Stimulated activated memory B cell treated with anti-CD40 and anti-IgM and Interleukin-4, amounts not matched to agents 10 μg/mL and 1 μg/mL and 100 μg/mL, for 72 hours (primary cell): Measurements from ENCODE around the gene GALNT2.

Experiments used
- ATAC-seq: fragments of 150-1000 bp; cut with Tn5 transposase; 2 replicates; pipeline ENCODE4 v1.10.0; 2021
- H3K27ac Mint-ChIP-seq: one replicate; pipeline ENCODE4 v1.8.0; 2022; ENCODE audit warnings: mild to moderate bottlenecking, mixed read lengths
- H3K27me3 Mint-ChIP-seq: one replicate; pipeline ENCODE4 v1.8.0; 2022; ENCODE audit warnings: mixed read lengths
- H3K36me3 Mint-ChIP-seq: one replicate; pipeline ENCODE4 v1.8.0; 2022; ENCODE audit warnings: mixed read lengths
- H3K4me1 Mint-ChIP-seq: one replicate; pipeline ENCODE4 v1.8.0; 2022; ENCODE audit warnings: mixed read lengths
- H3K4me3 Mint-ChIP-seq: one replicate; pipeline ENCODE4 v1.8.0; 2022; ENCODE audit warnings: mild to moderate bottlenecking, moderate library complexity, mixed read lengths
- H3K9me3 Mint-ChIP-seq: one replicate; pipeline ENCODE4 v1.8.0; 2022; ENCODE audit warnings: mixed read lengths

The GALNT2 gene

DNA sequence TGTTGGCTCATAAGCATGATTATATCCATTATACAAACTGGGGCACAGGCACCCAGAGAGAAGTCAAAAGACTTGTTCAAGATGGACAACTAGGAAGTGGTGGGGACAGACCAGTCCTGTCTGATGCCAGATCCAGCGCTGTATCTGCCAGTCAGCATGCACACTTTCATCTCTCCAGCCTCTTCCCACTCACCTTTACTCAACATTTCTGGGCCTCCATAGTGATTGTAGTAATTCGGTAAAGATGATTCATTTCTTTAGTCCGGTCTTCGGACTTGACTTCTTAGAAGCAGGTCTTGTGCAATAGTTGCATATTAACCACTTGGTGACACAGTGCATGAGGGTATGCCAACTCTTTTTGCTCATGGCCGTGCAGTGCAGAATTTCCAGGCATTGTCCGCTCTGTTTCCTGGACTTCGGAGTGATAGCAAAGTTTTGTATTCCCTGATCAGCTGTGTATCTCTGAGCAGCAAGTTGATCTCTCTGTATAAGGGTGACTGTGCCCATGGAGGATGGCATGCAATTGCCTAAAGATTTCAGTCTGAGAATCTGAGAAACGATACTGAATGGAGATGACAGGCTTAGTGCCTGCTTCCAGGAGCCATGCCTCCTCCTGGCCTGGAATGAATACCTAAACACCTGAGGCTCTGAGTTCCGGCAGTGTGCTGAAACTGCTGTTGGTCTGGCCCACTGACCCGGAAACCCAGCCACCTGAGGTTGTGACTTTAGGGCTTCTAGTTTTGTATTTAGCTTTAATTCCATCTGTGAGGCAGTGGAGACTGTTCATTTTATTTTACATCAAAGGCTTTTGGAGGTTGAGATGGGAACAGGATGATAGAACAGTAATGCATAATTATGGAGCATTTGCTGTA lies 39.0 kb downstream of the GALNT2 start:
- Mint-ChIP-seq H3K4me1 (peaks cover 86% of the 10 kb centered on the region), H3K27ac (peak overlapping the region; percentile 65)

DNA sequence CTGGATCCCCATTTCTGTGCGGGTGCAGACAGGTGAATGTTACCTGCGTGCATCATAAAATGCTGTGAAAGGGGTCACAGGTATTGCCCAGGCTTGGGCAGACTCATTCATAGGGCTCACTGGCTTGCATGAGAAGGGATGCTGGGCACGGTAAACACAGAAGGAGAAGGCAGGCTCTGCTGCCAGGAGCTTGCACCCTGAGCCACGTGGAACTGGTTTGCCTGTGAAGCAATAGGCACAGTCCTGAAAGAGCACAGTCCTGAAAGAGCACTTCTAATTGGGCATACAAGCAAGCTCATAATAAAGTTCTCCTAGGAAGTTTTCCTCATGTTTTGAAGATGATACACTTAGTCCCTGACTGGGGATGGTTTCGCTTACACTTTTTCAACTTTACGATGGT lies 40.9 kb downstream of the GALNT2 start:
- ATAC-seq: no peak
- Mint-ChIP-seq H3K27me3 (no peaks in the 10 kb centered on the region), H3K9me3 (no peaks in the 10 kb centered on the region), H3K4me1 (peaks cover 90% of the 10 kb centered on the region), H3K27ac (peak overlapping the region; percentile 89), H3K4me3 (no peak overlapping the region), H3K36me3 (peaks cover 12% of the 10 kb centered on the region)

More for the DNA sequence above, 39.0 kb downstream of the GALNT2 start:
- H3K4me3 Mint-ChIP-seq: peak overlapping the region; percentile 9
- no peaks in the 10 kb centered on the region for H3K27me3 Mint-ChIP-seq
- peaks cover 10% of the 10 kb centered on the region for H3K36me3 Mint-ChIP-seq
- ATAC-seq: peak; percentile 35
- H3K9me3 Mint-ChIP-seq: no peaks in the 10 kb centered on the region

DNA sequence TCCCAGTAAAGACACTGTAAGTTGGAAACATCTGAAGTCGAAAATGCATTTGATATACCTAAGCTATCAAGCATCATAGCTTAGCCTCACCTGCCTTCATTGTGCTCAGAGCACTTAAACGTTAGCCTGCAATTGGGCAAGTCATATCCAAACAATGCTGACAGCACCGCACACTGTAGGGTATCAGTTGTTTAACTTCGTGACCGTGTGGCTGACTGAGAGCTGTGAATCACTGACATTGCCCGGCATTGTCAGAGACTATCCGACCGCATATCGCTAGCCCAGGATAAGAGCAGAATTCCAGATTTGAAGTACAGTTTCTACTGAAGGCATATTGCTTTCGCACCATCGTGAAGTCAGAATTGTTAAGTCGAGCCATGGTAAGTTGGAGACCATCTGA lies 41.5 kb downstream of the GALNT2 start:
- Mint-ChIP-seq H3K27ac (peak overlapping the region; percentile 89), H3K36me3 (peaks cover 19% of the 10 kb centered on the region), H3K4me3 (no peak overlapping the region), H3K4me1 (peaks cover 89% of the 10 kb centered on the region), H3K27me3 (no peaks in the 10 kb centered on the region), H3K9me3 (no peaks in the 10 kb centered on the region)
- ATAC-seq: no peak

DNA sequence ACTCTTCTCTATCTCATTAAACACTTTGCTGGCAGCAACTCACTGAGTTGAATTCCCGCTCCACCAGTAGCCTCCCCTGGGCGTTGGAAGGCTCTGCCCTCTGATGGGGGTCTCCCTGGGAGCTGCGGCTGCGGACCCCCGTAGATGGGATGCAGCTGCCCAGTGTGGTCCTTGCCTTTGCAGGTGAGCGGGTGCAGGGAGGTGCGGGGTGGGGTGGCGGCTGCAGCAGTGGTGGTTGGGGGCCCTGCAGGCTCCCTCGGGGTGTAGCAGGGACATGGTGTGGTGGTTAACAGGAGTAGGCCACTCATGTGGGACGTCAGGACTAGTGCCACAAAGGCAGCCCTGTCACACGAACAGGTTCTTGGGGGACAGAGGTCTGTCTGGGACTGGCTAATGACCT lies 42.0 kb downstream of the GALNT2 start:
- H3K9me3 Mint-ChIP-seq: no peaks in the 10 kb centered on the region
- H3K27me3 Mint-ChIP-seq: no peaks in the 10 kb centered on the region
- no peak for ATAC-seq
- H3K4me1 Mint-ChIP-seq: peaks cover 84% of the 10 kb centered on the region
- peaks cover 21% of the 10 kb centered on the region for H3K36me3 Mint-ChIP-seq
- H3K27ac Mint-ChIP-seq: peak overlapping the region; percentile 89
- no peak overlapping the region for H3K4me3 Mint-ChIP-seq

DNA sequence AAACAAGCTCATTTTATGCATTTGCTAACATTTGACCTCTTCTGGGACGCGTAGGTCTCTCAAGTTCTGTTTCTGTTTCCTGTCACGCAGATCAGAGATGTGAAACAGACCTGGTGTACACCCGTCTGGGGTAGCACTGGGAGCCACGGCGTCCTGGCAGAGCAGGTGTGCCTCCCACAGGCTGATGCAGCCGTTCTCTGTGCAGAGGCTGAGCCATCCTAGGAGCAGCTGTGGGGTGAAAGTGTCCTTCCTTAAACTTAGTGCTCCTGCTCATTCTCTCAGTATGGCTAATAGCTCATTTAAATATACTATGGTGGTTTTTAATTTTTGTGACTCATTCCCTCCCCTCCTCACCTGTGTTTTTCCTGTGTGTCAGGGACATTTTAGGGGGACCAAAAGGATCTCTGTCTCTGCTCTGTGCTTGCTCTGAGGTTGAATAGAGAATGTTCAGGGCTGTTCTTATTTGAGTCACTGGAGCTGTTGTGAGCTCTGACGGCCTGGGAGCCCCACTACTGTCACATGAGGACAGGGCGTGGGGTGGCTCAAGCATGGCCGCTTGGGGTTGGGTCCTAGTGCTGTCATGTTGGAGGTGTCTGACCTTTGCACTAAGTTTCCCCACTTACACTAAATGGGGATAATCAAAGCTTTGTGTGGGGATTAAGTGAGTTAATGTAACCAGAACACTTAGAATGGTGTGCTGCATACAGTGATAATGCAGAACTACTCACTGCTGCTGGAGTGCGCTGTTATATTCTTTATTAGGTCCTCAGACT lies 43.0 kb downstream of the GALNT2 start:
- peak; percentile 94 for ATAC-seq

DNA sequence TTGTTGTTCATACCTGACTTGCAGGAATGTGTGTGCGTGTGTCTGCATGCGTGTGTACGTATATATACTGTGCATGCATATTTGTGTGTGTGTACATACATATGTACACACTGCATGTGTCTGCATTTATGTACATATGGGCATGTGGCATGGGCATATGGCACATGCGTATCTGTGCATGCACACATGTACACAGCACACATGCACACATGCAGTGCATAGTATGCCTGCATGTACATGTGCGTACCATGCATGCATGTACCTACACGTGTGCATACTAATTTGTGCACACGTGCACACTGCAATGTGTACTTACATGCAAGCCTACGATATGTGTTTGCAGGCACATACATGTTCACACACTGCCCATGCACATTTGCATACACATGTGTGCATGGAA lies 43.9 kb downstream of the GALNT2 start:
- Mint-ChIP-seq H3K27ac (peak overlapping the region; percentile 89), H3K9me3 (no peaks in the 10 kb centered on the region), H3K4me3 (no peak overlapping the region), H3K4me1 (peaks cover 65% of the 10 kb centered on the region), H3K36me3 (peaks cover 34% of the 10 kb centered on the region), H3K27me3 (no peaks in the 10 kb centered on the region)
- no peak for ATAC-seq

More for the DNA sequence above, 43.0 kb downstream of the GALNT2 start:
- H3K36me3 Mint-ChIP-seq: peaks cover 29% of the 10 kb centered on the region
- H3K27ac Mint-ChIP-seq: peak overlapping the region; percentile 89
- no peaks in the 10 kb centered on the region for H3K27me3 Mint-ChIP-seq
- H3K9me3 Mint-ChIP-seq: no peaks in the 10 kb centered on the region
- H3K4me1 Mint-ChIP-seq: peaks cover 74% of the 10 kb centered on the region
- H3K4me3 Mint-ChIP-seq: peak overlapping the region; percentile 39

DNA sequence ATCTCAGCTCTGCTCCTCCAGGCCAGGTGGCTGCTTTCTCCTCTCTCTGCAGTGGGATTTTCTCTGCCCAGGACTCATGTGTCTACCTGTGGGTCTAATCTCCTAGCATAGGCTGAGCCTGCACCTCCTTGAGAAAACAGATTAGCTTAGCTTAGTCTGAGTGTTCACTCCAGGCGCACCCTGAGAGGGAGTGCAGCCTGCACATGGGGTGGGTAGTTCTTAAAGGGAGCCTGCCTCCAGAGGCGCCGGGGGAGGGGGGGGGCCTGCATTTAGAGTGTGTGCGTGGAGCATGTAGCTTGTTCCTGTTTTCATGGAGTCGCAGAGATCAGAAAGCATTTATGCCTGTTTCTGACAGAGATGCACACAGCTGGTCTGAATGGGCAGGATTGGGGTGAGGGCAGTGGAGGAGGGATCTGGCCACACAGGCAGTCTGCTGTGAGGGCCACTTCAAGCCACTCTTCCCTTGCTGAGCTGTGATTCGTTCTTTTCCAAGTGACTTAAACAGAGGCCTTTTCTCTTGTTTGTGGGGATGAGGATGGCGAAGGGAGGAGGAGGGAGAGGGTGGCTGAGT lies 45.2 kb downstream of the GALNT2 start:
- H3K27me3 Mint-ChIP-seq: no peaks in the 10 kb centered on the region
- H3K9me3 Mint-ChIP-seq: no peaks in the 10 kb centered on the region
- peak; percentile 3 for ATAC-seq
- peaks cover 57% of the 10 kb centered on the region for H3K4me1 Mint-ChIP-seq
- H3K4me3 Mint-ChIP-seq: peak overlapping the region; percentile 60
- peak overlapping the region; percentile 90 for H3K27ac Mint-ChIP-seq
- H3K36me3 Mint-ChIP-seq: peaks cover 33% of the 10 kb centered on the region

DNA sequence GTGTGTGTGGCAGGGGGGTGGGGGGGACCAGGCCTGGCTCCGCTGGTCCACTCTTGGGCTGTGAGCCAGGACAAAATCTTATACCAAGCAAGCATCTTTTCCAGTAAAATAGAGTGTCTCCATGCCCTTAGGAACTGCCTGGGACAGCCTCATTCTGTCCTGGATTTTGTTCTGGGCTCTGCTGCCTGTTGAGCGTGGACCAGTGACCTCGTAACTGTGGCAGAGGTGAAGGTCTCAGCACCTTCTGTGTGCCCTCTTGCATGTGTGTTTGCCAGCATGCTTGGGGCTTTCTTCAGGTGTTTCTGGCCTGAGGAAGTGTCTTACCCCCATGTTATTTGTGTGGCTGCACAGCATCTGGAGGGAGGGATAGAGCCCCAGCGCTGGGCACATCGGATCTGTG lies 45.7 kb downstream of the GALNT2 start:
- Mint-ChIP-seq H3K27me3 (no peaks in the 10 kb centered on the region), H3K4me3 (no peak overlapping the region), H3K4me1 (peaks cover 57% of the 10 kb centered on the region), H3K27ac (peak overlapping the region; percentile 90), H3K36me3 (peaks cover 28% of the 10 kb centered on the region), H3K9me3 (no peaks in the 10 kb centered on the region)
- no peak for ATAC-seq

DNA sequence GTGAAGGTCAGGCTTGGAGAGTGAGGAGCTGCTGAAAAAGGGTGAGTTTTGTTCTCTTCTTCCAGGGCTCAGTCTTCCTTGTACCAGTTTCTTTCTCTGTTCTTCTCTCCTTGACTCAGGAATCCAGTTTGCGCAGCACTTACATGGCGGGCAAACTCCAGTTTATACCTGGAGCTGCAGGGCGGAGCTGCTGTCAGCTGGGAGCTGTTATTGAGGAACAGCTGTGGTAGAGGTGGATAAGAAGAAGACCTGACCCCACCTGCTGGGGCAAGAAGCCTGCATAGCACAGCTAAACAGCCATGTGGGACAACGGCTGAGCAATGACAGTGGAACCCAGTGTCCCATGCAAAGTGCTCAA lies 46.2 kb downstream of the GALNT2 start:
- ATAC-seq: no peak
- H3K9me3 Mint-ChIP-seq: no peaks in the 10 kb centered on the region
- peak overlapping the region; percentile 90 for H3K27ac Mint-ChIP-seq
- H3K27me3 Mint-ChIP-seq: no peaks in the 10 kb centered on the region
- H3K36me3 Mint-ChIP-seq: peaks cover 26% of the 10 kb centered on the region
- H3K4me1 Mint-ChIP-seq: peaks cover 60% of the 10 kb centered on the region
- no peak overlapping the region for H3K4me3 Mint-ChIP-seq

DNA sequence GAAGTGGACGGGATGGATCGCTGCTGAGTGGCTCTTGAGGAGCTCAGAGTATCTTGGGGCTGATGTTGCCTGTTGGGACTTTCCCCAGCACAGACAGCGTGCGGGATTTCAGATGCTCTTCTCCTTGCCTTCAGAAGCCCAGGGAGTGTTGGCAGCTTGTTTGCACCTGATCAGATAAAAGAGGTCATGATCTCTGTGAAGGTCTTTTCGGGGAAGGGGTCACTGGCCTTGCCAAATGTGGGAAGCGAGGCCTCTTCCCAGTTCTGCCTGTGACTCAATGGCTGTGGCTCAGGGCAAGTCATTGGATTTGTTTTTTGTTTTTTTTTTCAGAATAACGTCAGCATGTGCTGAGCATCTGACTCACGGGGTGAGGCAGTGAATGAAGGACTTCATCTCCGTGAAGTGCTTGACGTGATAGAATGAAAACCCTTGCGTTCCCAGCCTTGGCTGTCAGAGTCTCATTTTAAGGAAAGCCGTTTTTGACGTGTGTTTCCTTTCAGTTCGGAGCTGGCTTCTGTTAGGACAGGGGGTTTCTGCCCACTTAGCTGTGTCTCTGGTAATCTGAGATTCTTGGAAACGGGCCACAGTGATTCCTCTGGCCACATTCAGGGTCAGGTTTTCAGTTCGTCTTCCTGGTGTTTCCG lies 46.7 kb downstream of the GALNT2 start:
- Mint-ChIP-seq H3K4me3 (no peak overlapping the region), H3K9me3 (no peaks in the 10 kb centered on the region), H3K27ac (peak overlapping the region; percentile 90), H3K27me3 (no peaks in the 10 kb centered on the region), H3K4me1 (peaks cover 64% of the 10 kb centered on the region), H3K36me3 (peaks cover 26% of the 10 kb centered on the region)
- ATAC-seq: no peak

DNA sequence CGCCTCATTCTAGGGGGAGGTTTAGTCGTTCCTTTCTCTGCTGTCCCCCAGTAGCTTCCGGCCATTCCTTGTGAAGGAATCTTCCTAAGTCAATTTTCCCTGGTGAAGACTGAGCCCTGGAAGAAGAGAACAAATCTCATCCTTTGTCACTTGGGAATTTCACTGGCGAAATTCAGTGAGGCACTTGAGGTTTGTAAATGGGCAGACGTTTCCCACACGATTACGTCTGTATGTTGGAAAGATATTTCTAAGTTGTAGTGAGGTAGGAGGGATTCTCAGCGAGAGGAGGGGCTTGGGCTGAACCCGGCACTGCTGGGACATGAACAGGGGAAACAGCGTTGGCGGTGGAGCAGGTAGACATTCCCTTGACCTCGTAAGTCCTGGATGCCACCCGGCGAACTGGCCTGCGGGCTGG lies 47.2 kb downstream of the GALNT2 start:
- H3K36me3 Mint-ChIP-seq: peaks cover 26% of the 10 kb centered on the region
- peaks cover 64% of the 10 kb centered on the region for H3K4me1 Mint-ChIP-seq

DNA sequence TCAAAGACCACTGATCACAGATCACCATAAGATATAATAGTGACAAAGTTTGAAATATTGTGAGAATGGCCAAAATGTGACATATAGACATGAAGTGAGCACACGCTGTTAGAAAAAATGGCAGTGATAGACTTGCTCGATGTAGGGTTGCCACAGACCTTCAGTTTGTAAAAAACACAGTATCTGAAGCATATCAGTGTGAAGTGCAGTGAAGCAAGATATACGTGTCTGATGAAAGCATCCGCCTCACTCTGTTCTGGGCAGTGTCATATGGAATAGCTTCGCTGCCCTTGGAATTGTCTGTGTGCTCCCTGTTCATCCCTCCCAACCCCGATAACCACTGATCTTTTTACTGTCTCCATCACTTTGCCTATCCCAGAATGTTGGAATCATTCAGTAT lies 50.7 kb downstream of the GALNT2 start:
- Mint-ChIP-seq H3K4me1 (peaks cover 65% of the 10 kb centered on the region), H3K9me3 (no peaks in the 10 kb centered on the region), H3K4me3 (no peak overlapping the region), H3K36me3 (peaks cover 42% of the 10 kb centered on the region), H3K27me3 (no peaks in the 10 kb centered on the region), H3K27ac (peak overlapping the region; percentile 27)
- ATAC-seq: peak; percentile 47

More for the DNA sequence above, 47.2 kb downstream of the GALNT2 start:
- no peaks in the 10 kb centered on the region for H3K27me3 Mint-ChIP-seq
- H3K27ac Mint-ChIP-seq: no peak overlapping the region
- no peak for ATAC-seq
- no peaks in the 10 kb centered on the region for H3K9me3 Mint-ChIP-seq
- H3K4me3 Mint-ChIP-seq: no peak overlapping the region

DNA sequence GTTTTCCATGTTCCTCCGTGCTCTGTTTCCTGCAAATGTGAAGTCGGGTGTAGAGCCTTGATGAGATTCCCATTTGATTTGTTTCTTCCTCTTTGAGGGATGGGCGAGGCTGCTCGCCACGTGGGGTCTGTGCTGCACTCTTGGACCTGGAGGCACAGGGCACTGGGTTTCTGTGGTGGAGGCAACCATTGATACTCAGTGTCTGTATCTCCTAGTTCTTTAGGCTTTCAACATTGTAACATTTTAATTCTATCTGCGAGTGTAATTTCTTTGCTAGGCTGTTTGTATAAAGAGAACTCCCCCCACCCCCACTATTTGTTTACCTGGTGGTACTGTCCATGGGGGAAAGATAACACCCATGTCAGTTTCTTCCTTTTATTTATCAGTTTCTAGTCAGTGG lies 52.3 kb downstream of the GALNT2 start:
- ATAC-seq: no peak
- Mint-ChIP-seq H3K27me3 (no peaks in the 10 kb centered on the region), H3K4me1 (peaks cover 73% of the 10 kb centered on the region), H3K4me3 (no peak overlapping the region), H3K36me3 (peaks cover 28% of the 10 kb centered on the region), H3K27ac (peak overlapping the region; percentile 97), H3K9me3 (no peaks in the 10 kb centered on the region)

DNA sequence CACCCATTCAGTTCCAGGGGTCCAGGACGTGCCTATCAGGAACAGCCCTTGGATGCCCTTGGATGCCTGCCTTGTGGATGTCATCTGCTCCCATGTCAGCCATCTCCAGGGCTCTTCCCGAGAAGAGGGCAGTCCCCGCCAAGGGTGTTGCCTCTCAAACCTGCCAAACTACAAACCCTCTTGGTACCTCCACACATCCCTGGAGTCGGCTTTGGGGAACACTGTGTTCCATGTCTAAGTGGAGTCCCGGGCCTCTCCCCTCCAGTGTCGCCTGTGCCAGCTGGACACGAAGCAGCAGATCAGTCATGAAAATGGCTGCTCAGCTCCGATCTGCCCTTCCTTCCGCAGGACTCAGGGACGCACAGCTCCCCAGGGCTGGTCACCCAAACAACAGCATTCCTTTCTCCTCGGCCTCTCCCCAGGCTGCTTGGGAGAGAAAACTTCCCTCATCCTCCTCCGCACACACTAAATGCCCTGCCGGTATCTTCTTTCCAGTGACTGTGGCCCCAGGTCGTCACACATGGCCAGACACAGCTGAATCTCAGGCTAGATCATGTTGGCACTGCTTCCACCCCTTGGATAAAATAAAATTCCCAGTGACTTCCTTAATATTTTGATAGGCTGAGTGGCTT lies 53.4 kb downstream of the GALNT2 start:
- H3K27me3 Mint-ChIP-seq: no peaks in the 10 kb centered on the region
- peaks cover 81% of the 10 kb centered on the region for H3K4me1 Mint-ChIP-seq
- no peaks in the 10 kb centered on the region for H3K9me3 Mint-ChIP-seq
- peaks cover 23% of the 10 kb centered on the region for H3K36me3 Mint-ChIP-seq
- peak overlapping the region; percentile 97 for H3K27ac Mint-ChIP-seq
- no peak overlapping the region for H3K4me3 Mint-ChIP-seq
- ATAC-seq: no peak
